ENCODE data around the gene ASTN1.

Gene ASTN1

DNA sequence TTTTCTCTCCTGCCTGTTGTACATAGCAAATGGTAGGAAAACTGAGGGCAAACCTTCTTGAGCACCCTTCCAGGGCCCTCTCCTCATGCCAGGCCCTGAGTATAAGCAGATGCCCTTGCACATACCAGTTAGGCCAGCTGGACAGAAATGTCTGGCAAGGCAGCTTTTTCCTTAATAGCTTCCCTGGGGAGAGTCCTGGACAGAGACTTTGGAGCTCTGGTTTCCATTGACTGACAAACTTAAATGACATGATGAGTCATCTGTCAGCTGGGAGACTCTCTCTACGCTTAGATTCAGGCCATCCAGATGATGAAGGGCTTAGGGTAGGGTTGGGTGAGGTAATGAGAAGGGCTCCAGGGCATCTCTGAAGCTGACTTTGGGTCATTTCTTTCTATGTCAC lies 317.5 kb downstream of the ASTN1 start:
- TF ChIP-seq POLR2A (IDR thresholded peaks at IDR 0.05; ENCODE audit: low read depth, low read length) = no peak
- no peak for TF ChIP-seq SPI1 (IDR thresholded peaks at IDR 0.05; ENCODE audit: low read depth, low read length)
- no peak for TF ChIP-seq POU2F2 (IDR thresholded peaks at IDR 0.05; ENCODE audit: low read depth, low read length)
- TF ChIP-seq POLR2AphosphoS5 (IDR thresholded peaks at IDR 0.05; ENCODE audit: low read depth, low read length) = no peak
- TF ChIP-seq TAF1 (IDR thresholded peaks at IDR 0.05; ENCODE audit: low read depth, low read length) = no peak
- TF ChIP-seq PAX5 (IDR thresholded peaks at IDR 0.05; ENCODE audit: insufficient read depth, low read length, severe bottlenecking) = no peak
- FAIRE-seq = no peak
- DNase-seq (ENCODE audit: insufficient read length, low spot score) = no peak

DNA sequence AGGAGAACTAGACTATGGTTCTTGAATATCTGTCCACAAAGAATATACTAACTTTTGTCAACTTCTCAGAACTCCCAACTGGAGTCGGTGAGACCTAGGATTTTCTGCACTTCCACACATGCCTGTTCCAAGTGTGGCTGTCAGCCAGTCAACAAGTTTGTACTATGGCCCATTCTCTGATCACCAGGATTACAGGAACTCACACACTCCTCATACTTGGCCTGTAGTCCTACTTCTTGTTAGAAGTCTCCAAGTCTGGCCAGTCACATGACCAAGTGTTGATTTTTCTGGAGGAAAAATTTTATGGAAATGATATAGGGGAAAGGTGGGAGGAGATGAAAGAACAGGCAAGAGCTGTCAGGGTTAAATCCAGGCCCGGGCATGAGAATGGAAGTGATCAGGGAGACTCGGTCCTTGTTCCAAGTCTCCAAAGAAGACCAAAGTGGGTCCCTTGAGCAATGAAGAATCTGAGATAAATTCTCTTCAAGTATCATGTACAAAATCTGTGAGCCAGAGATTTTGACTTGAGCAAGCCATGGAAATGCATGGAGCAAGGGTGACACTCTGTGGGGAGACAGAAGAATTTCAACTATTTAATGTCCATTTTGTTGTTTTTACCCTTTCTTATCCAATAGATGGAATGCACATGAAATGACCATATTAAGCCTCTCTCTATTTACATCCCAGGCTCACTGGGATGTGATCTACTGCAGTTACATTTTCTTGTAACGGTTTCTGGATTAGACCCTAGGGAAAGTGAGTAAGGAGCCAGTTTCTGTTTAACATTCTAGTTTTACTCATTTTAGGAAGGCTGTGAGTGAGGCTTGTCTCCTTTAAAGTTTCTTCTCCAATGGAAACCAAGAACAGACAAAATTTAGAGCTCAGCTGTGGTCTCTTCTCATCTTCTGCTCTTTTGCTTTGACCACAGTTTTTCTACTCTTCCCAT lies 320.9 kb downstream of the ASTN1 start:
- TF ChIP-seq POU2F2 (IDR thresholded peaks at IDR 0.05; ENCODE audit: low read depth, low read length) (no peak), PAX5 (IDR thresholded peaks at IDR 0.05; ENCODE audit: insufficient read depth, low read length, severe bottlenecking) (no peak), POLR2A (IDR thresholded peaks at IDR 0.05; ENCODE audit: low read depth, low read length) (no peak), SPI1 (IDR thresholded peaks at IDR 0.05; ENCODE audit: low read depth, low read length) (no peak), TAF1 (IDR thresholded peaks at IDR 0.05; ENCODE audit: low read depth, low read length) (no peak), POLR2AphosphoS5 (IDR thresholded peaks at IDR 0.05; ENCODE audit: low read depth, low read length) (no peak)
- FAIRE-seq (no peak), DNase-seq (ENCODE audit: insufficient read length, low spot score) (no peak)

DNA sequence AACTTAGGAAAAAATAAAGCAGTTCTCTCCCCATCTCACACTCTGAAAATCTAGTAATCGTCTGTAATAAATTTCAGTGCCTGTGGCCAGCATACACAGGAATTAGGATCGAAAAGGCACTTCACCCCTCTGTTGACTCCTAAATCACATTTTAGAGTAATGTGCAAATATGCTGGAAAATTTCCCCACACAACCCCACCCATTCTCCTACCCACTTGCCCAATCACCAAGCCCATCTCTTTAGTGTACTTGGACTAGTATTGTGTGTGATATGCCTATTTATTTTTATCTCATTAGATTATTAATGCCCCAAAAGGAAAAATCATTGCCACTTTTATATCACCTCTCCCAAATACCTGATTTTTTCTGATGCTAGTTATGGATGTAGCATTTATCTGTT lies 323.3 kb downstream of the ASTN1 start:
- FAIRE-seq = no peak
- TF ChIP-seq PAX5 (IDR thresholded peaks at IDR 0.05; ENCODE audit: insufficient read depth, low read length, severe bottlenecking) = no peak
- no peak for TF ChIP-seq POLR2AphosphoS5 (IDR thresholded peaks at IDR 0.05; ENCODE audit: low read depth, low read length)
- TF ChIP-seq POU2F2 (IDR thresholded peaks at IDR 0.05; ENCODE audit: low read depth, low read length) = no peak
- TF ChIP-seq TAF1 (IDR thresholded peaks at IDR 0.05; ENCODE audit: low read depth, low read length) = no peak
- TF ChIP-seq POLR2A (IDR thresholded peaks at IDR 0.05; ENCODE audit: low read depth, low read length) = no peak
- TF ChIP-seq SPI1 (IDR thresholded peaks at IDR 0.05; ENCODE audit: low read depth, low read length) = no peak
- DNase-seq (ENCODE audit: insufficient read length, low spot score) = no peak

DNA sequence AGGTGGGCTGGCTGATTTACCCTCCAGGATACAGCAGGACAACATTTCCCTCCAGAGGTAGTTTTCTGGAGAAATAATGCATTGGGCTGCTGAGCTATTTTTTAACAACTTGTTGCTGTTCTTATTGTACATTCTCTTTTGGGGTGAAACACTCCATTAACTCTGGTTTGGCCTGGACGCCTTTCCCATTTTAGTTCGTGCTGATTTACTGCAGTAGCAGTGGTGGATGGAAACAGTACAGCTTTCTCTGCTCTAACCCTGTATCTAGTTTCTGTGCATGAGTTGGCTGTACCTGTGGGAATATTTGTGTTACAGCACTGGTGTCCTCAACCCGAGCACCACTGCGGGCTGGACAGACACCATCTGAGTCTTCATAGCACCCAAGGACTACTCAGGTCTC lies 325.3 kb downstream of the ASTN1 start:
- TF ChIP-seq POLR2A (IDR thresholded peaks at IDR 0.05; ENCODE audit: low read depth, low read length) (no peak), POLR2AphosphoS5 (IDR thresholded peaks at IDR 0.05; ENCODE audit: low read depth, low read length) (no peak), POU2F2 (IDR thresholded peaks at IDR 0.05; ENCODE audit: low read depth, low read length) (no peak), PAX5 (IDR thresholded peaks at IDR 0.05; ENCODE audit: insufficient read depth, low read length, severe bottlenecking) (no peak), SPI1 (IDR thresholded peaks at IDR 0.05; ENCODE audit: low read depth, low read length) (no peak), TAF1 (IDR thresholded peaks at IDR 0.05; ENCODE audit: low read depth, low read length) (no peak)
- FAIRE-seq (no peak), DNase-seq (ENCODE audit: insufficient read length, low spot score) (no peak)

DNA sequence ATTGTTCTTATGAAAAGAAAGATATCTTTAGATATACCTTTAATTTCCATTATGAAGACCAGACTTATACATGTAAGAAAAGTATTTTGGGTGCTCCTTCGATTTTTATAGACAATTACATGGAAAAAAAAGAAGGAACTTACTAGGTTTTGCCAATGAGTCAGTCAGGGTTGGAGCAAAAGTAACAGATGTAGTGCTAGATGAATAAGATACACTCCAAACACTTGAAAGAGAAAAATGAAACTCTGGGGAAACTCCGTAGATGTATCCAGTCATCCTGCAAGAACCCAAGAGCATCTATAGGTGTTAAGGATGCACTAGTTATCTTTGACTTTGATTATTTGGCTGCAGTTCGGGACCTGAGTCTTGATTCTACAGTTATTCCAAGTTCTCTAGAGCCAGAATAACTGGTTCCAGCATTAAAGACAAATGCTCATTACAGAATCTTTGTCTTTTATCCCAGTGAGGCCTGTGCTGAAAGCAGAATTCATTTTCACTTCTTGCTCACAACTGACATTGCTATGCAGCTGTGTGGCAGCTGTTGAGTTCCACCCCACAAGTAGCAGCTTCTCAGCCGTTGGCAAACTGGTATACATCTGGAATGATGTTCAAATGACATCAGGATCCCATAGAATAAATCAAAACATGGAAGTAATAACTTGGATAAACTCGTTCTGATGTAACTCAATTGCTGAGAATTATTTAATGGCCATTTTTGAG lies 326.1 kb downstream of the ASTN1 start:
- FAIRE-seq = no peak
- DNase-seq (ENCODE audit: insufficient read length, low spot score) = no peak
- no peak for TF ChIP-seq SPI1 (IDR thresholded peaks at IDR 0.05; ENCODE audit: low read depth, low read length)
- TF ChIP-seq PAX5 (IDR thresholded peaks at IDR 0.05; ENCODE audit: insufficient read depth, low read length, severe bottlenecking) = no peak
- no peak for TF ChIP-seq POU2F2 (IDR thresholded peaks at IDR 0.05; ENCODE audit: low read depth, low read length)
- no peak for TF ChIP-seq POLR2AphosphoS5 (IDR thresholded peaks at IDR 0.05; ENCODE audit: low read depth, low read length)
- no peak for TF ChIP-seq TAF1 (IDR thresholded peaks at IDR 0.05; ENCODE audit: low read depth, low read length)
- TF ChIP-seq POLR2A (IDR thresholded peaks at IDR 0.05; ENCODE audit: low read depth, low read length) = no peak

DNA sequence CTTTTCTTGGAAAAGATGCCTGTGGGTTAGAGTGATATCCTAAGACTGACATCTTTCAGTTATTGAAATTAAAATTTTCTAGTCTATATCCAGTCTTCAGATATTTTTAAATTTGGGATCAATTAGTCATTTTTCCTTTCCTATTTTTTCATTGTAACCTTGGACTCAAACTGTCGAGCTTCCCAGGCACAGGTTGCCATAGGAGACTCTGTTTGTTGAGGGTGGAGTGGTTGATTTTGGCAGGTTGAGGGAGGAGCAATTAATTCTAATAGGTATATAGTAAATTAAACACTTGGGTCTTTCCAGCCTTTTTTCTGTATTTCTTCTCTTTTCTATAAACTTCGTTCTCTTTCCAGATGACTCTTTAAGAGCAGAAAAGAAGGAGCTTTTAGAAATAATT lies 326.8 kb downstream of the ASTN1 start:
- DNase-seq (ENCODE audit: insufficient read length, low spot score) (no peak), FAIRE-seq (no peak)
- TF ChIP-seq POU2F2 (IDR thresholded peaks at IDR 0.05; ENCODE audit: low read depth, low read length) (no peak), TAF1 (IDR thresholded peaks at IDR 0.05; ENCODE audit: low read depth, low read length) (no peak), PAX5 (IDR thresholded peaks at IDR 0.05; ENCODE audit: insufficient read depth, low read length, severe bottlenecking) (no peak), SPI1 (IDR thresholded peaks at IDR 0.05; ENCODE audit: low read depth, low read length) (no peak), POLR2AphosphoS5 (IDR thresholded peaks at IDR 0.05; ENCODE audit: low read depth, low read length) (no peak), POLR2A (IDR thresholded peaks at IDR 0.05; ENCODE audit: low read depth, low read length) (no peak)

DNA sequence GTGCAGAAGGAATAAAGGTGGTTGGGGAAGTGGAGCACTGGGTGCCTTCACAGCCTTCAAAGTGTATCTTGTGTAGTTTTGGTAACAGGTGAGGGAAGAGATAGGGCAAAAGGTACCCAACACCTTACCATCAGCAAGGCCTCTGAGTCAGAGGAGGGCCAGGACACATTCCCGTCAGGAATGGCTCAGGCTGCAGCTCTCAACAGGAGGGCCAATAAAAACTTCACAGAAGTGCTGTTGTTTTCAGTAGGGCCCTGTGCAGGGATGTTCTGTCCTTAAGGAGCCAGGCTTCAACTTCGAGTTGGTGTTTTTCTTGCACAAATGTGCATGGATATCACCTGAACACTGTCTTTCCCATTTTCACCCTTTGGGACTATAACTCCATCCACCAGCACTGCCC lies 333.4 kb downstream of the ASTN1 start:
- DNase-seq (ENCODE audit: insufficient read length, low spot score) = no peak
- no peak for FAIRE-seq
- TF ChIP-seq POLR2AphosphoS5 (IDR thresholded peaks at IDR 0.05; ENCODE audit: low read depth, low read length) = no peak
- TF ChIP-seq POLR2A (IDR thresholded peaks at IDR 0.05; ENCODE audit: low read depth, low read length) = no peak

DNA sequence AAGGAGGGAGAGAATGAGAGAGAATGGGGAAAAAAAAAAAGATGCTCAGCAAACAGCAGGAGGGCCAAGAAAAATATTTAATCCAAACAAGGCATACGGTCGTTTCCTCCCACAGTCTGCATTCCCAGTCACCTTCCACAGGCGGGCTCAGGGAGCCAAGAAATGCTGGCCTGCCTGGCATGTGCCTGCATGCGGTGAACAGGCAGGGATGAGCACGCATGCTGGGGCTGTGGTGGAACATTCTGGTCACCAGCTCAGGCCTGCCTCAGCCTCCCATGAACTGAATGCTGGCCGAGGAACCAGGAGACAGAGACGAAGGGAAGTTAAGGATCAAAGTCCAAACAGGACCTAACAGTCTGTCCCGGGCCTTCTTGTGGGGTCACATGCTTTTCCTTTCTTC lies 335.3 kb downstream of the ASTN1 start:
- DNase-seq (ENCODE audit: insufficient read length, low spot score) (no peak), FAIRE-seq (no peak)
- TF ChIP-seq POLR2AphosphoS5 (IDR thresholded peaks at IDR 0.05; ENCODE audit: low read depth, low read length) (no peak), SPI1 (IDR thresholded peaks at IDR 0.05; ENCODE audit: low read depth, low read length) (no peak), TAF1 (IDR thresholded peaks at IDR 0.05; ENCODE audit: low read depth, low read length) (no peak), PAX5 (IDR thresholded peaks at IDR 0.05; ENCODE audit: insufficient read depth, low read length, severe bottlenecking) (no peak), POU2F2 (IDR thresholded peaks at IDR 0.05; ENCODE audit: low read depth, low read length) (no peak)

DNA sequence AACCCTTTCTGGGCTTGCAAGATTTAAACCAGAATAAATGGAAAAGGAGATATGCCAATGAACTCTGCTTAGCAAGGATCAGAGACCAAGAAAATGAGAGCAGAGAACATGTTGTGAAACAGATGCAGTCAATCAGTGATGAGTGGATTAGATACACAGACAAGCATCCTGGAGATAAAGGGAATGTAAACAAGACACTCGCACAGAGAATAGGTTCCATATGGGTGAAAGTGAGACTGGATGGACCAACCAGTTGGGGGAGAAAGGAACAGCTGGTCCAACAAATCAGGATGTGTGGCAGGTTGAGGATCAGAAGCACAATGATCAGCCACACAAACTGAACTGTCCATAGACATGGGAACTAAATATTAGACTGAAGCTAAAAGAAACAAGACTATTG lies 338.2 kb downstream of the ASTN1 start:
- no peak for TF ChIP-seq SPI1 (IDR thresholded peaks at IDR 0.05; ENCODE audit: low read depth, low read length)
- TF ChIP-seq POLR2AphosphoS5 (IDR thresholded peaks at IDR 0.05; ENCODE audit: low read depth, low read length) = no peak
- no peak for TF ChIP-seq PAX5 (IDR thresholded peaks at IDR 0.05; ENCODE audit: insufficient read depth, low read length, severe bottlenecking)
- no peak for TF ChIP-seq POU2F2 (IDR thresholded peaks at IDR 0.05; ENCODE audit: low read depth, low read length)
- TF ChIP-seq POLR2A (IDR thresholded peaks at IDR 0.05; ENCODE audit: low read depth, low read length) = no peak
- no peak for TF ChIP-seq TAF1 (IDR thresholded peaks at IDR 0.05; ENCODE audit: low read depth, low read length)
- FAIRE-seq (no peak), DNase-seq (ENCODE audit: insufficient read length, low spot score) (no peak)

Measured in GM12891 (cell line).